Activated CD4-positive, alpha-beta T cell treated with anti-CD3 and anti-CD28 coated beads for 24 hours (primary cell): Measurements from ENCODE around the gene MYO6.

Experiments used
- DNase-seq, 2 donors: peaks; one replicate each; pipeline ENCODE4 v3.0.0-alpha.2; 2020; ENCODE audit warnings: low read depth in 2 of 2

MYO6 gene

GRCh38 chr6:75946146-75946831 lies 197.2 kb downstream of the MYO6 start:
- DNase-seq: no peak

GRCh38 chr6:75947935-75948334 lies 198.9 kb downstream of the MYO6 start:
- no peak for DNase-seq

GRCh38 chr6:75952128-75952527 lies 203.1 kb downstream of the MYO6 start:
- DNase-seq: no peak

GRCh38 chr6:75963569-75963968 lies 214.5 kb downstream of the MYO6 start:
- no peak for DNase-seq

- no peak for DNase-seq
Observed at GRCh38 chr6:75968143-75968542, 219.1 kb downstream of the MYO6 start.
